ENCODE results near the gene IFT88.

The IFT88 gene

GRCh38 chr13:20689291-20689690 lies 122.3 kb downstream of the IFT88 start:
- TF ChIP-seq RAD21 (IDR thresholded peaks at IDR 0.05; ENCODE audit: low read depth) (no peak), ZBTB7A (IDR thresholded peaks at IDR 0.05; ENCODE audit: low read depth) (no peak)
- TF ChIP-seq, protein P1, sequence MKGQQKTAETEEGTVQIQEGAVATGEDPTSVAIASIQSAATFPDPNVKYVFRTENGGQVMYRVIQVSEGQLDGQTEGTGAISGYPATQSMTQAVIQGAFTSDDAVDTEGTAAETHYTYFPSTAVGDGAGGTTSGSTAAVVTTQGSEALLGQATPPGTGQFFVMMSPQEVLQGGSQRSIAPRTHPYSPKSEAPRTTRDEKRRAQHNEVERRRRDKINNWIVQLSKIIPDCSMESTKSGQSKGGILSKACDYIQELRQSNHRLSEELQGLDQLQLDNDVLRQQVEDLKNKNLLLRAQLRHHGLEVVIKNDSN (IDR thresholded peaks at IDR 0.05), result no peak
- TF ChIP-seq, protein P2, sequence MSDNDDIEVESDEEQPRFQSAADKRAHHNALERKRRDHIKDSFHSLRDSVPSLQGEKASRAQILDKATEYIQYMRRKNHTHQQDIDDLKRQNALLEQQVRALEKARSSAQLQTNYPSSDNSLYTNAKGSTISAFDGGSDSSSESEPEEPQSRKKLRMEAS (IDR thresholded peaks at IDR 0.05), result no peak

DNA sequence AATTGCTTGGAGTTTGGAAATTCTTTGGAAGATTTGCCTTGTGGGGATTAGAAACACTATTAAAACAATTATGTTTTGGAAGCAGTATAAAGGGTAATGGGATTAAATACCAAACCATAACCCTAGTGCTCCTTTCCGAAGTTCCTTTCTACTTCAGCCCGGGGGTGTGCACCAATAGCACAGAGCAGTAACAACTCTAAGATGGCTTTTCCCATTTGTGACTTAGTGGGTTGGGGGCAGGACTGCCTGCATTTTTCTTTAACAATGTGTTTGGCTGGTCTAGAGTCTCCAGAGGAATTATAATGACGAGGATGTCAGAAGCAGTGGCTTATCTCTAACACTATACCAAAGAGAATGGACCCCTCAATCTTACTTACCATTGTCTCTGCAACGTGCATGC lies 124.7 kb downstream of the IFT88 start:
- no peak for TF ChIP-seq CEBPB (IDR thresholded peaks at IDR 0.05)
- TF ChIP-seq, protein P1 (IDR thresholded peaks at IDR 0.05), result no peak
- TF ChIP-seq EP300 (IDR thresholded peaks at IDR 0.05; ENCODE audit: borderline replicate concordance), result no peak
- no peak for TF ChIP-seq NFIC (IDR thresholded peaks at IDR 0.05)

- TF ChIP-seq ZBTB7A (IDR thresholded peaks at IDR 0.05; ENCODE audit: low read depth) (no peak), EP300 (IDR thresholded peaks at IDR 0.05; ENCODE audit: borderline replicate concordance) (no peak), YY1 (IDR thresholded peaks at IDR 0.05; ENCODE audit: low read depth) (no peak), RAD21 (IDR thresholded peaks at IDR 0.05; ENCODE audit: low read depth) (no peak), FOXM1 (IDR thresholded peaks at IDR 0.05; ENCODE audit: borderline replicate concordance, low read depth) (no peak), TEAD4 (IDR thresholded peaks at IDR 0.05) (no peak), CREB1 (IDR thresholded peaks at IDR 0.05; ENCODE audit: low read depth) (no peak), CEBPB (IDR thresholded peaks at IDR 0.05) (no peak), NFIC (IDR thresholded peaks at IDR 0.05) (no peak), EGR1 (IDR thresholded peaks at IDR 0.05) (no peak), REST (IDR thresholded peaks at IDR 0.05; ENCODE audit: low read depth) (no peak), TAF1 (IDR thresholded peaks at IDR 0.05; ENCODE audit: low read depth) (no peak), TCF12 (IDR thresholded peaks at IDR 0.05; ENCODE audit: low read depth) (no peak)
- TF ChIP-seq, protein P1 (IDR thresholded peaks at IDR 0.05), result no peak
These were observed 129.1 kb downstream of the IFT88 start for GRCh38 chr13:20696073-20696472.

- TF ChIP-seq TAF1 (IDR thresholded peaks at IDR 0.05; ENCODE audit: low read depth) (no peak), ZBTB7A (IDR thresholded peaks at IDR 0.05; ENCODE audit: low read depth) (no peak), CEBPB (IDR thresholded peaks at IDR 0.05) (no peak), RAD21 (IDR thresholded peaks at IDR 0.05; ENCODE audit: low read depth) (no peak), FOXM1 (IDR thresholded peaks at IDR 0.05; ENCODE audit: borderline replicate concordance, low read depth) (no peak), TEAD4 (IDR thresholded peaks at IDR 0.05) (no peak)
- TF ChIP-seq, protein P1 (IDR thresholded peaks at IDR 0.05), result no peak
These were observed 132.8 kb downstream of the IFT88 start for GRCh38 chr13:20699715-20700114.

DNA sequence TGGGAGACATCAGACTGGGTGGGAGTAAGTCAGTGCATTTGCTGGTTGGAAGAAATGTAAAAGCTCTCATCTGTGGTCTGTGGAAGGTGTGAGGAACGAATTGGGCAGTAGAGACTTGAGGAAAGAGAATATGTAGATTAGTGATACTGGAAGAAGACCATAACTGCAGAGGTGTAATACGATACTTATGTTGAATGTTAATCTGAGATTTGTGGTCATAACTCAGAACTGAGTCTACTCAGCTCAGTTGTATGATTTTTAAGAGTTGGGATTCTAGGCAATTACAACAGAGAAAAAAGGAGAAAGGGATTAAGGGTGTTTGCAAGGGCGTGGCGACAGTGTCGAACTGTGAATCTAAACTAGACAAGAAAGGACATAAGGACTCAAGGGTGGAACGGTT lies 133.3 kb downstream of the IFT88 start:
- TF ChIP-seq FOXM1 (IDR thresholded peaks at IDR 0.05; ENCODE audit: borderline replicate concordance, low read depth) (no peak), EP300 (IDR thresholded peaks at IDR 0.05; ENCODE audit: borderline replicate concordance) (no peak), YY1 (IDR thresholded peaks at IDR 0.05; ENCODE audit: low read depth) (no peak), EGR1 (IDR thresholded peaks at IDR 0.05) (no peak), TAF1 (IDR thresholded peaks at IDR 0.05; ENCODE audit: low read depth) (no peak), NFIC (IDR thresholded peaks at IDR 0.05) (no peak), RAD21 (IDR thresholded peaks at IDR 0.05; ENCODE audit: low read depth) (no peak), CEBPB (IDR thresholded peaks at IDR 0.05) (no peak)
- TF ChIP-seq, protein P2 (IDR thresholded peaks at IDR 0.05), result no peak
- TF ChIP-seq, protein P1 (IDR thresholded peaks at IDR 0.05), result no peak

DNA sequence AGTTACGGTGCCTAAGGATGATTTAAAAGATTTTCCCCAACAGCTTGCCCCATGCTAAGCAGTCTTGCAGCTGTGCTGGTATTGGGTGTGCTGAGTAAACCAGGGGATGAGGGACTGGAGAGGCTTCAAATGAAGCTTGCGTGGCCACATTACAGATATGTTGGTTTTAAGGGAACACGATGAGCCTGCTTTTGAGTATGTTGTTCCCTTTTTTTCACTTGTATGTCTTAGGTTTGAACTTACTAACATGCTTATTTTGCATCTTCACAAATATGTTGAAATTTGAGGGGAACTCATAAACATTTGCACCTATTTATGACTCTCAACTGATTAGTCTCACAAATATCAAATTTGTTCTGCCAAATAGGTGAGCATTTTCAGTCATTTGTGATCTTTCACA lies 134.5 kb downstream of the IFT88 start:
- TF ChIP-seq TAF1 (IDR thresholded peaks at IDR 0.05; ENCODE audit: low read depth), result no peak
- TF ChIP-seq TCF12 (IDR thresholded peaks at IDR 0.05; ENCODE audit: low read depth), result no peak
- no peak for TF ChIP-seq TEAD4 (IDR thresholded peaks at IDR 0.05)
- no peak for TF ChIP-seq CEBPB (IDR thresholded peaks at IDR 0.05)
- TF ChIP-seq CREB1 (IDR thresholded peaks at IDR 0.05; ENCODE audit: low read depth), result no peak
- TF ChIP-seq EGR1 (IDR thresholded peaks at IDR 0.05), result no peak
- TF ChIP-seq NFIC (IDR thresholded peaks at IDR 0.05), result no peak
- no peak for TF ChIP-seq REST (IDR thresholded peaks at IDR 0.05; ENCODE audit: low read depth)
- TF ChIP-seq YY1 (IDR thresholded peaks at IDR 0.05; ENCODE audit: low read depth), result no peak
- TF ChIP-seq RAD21 (IDR thresholded peaks at IDR 0.05; ENCODE audit: low read depth), result no peak
- no peak for TF ChIP-seq FOXM1 (IDR thresholded peaks at IDR 0.05; ENCODE audit: borderline replicate concordance, low read depth)

All from Ishikawa (cell line).